Activated gamma-delta T cell (primary cell): ENCODE measurements around the gene TF.
"Not testable (repeated sequence)": the region's sequence is repeated elsewhere in the genome, so short reads cannot be mapped to it uniquely, and the experiment has no call there.

Source experiments
- DNase-seq: peaks from one replicate; lab custom pipeline; 2025; lab: John Stamatoyannopoulos, UW
- total RNA-seq, 2 donors: gene quantifications; one replicate each; lab custom pipeline; 2026; lab: John Stamatoyannopoulos, UW

The TF gene
- total RNA-seq = 0.92 to 1.3 reads per million in 2 donors

DNA sequence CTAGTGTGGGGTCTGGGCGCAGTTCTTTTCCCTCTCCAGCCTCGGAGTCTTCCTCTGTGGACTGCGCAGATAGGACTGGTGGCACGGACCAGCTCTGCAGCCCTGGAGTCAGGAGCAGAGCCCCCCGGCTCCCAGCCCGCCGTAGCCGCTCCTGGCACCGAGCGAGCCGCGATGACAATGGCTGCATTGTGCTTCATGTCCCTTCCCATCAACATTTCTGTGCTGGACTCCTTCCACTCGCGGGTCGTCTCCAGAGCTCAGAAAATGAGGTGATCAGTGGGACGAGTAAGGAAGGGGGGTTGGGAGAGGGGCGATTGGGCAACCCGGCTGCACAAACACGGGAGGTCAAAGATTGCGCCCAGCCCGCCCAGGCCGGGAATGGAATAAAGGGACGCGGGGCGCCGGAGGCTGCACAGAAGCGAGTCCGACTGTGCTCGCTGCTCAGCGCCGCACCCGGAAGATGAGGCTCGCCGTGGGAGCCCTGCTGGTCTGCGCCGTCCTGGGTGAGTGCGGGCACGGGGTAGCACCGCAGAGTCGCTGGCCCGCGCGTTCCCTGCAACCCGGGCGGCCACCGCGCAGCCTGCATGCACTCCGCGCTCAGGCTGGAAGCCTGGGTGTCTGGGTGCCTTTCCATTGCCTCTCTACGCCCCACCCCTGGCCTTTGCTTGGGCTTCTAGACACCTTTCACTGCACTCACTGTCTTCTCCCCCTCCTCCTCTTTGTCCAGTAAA lies at the start of gene TF:
Gene TF (plus strand): TSS at position 413 of the 731 bp plus-strand sequence. CDS start 48 bp downstream, at position 461.
- no peak for DNase-seq

DNA sequence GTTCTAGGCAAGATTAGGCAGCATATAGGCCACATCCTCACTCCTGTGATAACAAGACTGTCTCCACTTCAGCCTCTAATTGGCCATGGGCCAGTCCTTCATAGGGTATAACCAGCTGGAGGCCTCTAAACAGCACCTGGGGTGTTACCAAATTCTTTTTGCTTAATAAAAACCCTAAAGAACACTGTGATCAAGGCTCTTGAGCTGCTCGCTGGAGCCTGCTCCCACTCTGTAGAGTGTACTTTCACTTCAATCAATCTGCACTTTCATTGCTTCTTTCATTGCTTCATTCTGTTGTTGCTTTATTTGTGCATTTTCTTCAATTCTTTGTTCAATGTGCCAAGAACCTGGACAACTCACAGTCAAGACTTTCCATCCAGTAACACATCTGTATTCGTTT lies 48.2 kb upstream of the TF start:
- DNase-seq = no peak

- DNase-seq = no peak
Observed at GRCh38 chr3:133699467-133699866, 46.7 kb upstream of the TF start.

DNA sequence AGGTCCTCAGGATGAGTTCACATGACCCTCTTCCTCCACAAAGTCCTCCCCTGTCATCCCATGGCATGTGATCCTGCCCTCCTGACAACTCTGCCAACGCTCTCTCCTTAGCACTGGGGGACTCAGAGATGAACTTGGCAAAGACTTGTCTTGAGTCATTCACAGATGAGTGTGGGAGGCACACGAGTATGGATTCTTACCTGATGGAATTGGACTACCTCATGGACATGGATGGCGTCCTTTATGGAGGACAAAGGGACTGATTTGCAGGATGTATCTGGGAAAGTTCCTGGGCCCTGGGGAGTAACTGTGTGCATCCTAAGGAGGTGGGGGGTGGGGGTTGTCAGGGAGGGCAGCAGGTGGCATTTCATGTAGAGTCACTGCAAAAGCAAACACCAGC lies 46.3 kb upstream of the TF start:
- no peak for DNase-seq

- no peak for DNase-seq
Observed at GRCh38 chr3:133700351-133700750, 45.8 kb upstream of the TF start.

DNA sequence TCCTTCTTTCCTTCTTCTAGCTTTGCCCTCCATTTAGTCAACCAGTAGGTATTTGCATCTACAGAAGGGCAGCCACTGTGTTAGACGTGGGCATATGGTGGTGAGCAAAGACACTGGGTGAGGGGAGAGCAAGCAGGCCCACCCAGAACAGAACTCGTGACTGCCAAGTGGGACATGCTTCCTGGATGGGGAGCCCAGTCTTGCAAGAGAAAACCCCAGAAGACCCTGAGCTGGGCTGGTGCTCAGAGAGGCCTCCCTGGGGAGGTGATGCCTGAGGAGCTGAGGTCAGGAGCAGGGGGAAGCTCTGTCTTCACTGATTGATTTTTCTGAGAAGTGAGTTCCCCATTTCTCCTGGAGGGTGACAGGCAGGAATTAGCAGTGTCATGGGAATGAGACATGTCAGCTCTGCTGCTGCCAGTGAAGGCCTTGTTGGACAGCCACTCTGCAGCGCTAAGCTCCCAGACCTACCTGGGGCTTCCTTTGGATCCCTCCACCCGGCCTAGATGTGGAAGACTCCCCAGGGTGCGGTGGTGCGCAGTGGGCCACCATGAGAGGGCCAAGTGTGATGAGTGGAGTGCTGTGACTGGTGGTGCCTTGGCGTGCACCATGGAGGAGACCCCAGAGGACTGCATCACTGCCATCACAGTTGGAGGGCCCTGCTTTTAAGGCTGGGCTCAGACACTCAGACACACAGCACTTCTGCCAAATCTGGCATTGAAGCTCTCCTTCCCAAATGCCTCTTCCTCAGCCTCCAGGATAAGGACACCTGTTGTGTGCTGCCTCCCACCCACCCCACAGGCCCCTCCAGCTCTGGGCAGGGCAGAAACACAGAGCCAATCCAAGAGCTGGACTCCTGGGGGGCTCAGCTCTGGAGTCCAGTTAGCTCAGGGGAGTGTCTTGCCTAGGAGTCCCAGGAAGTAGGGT lies 44.5 kb upstream of the TF start:
- DNase-seq = no peak

GRCh38 chr3:133703915-133704314 lies 42.3 kb upstream of the TF start:
- DNase-seq = no peak

GRCh38 chr3:133706033-133706432 lies 40.2 kb upstream of the TF start:
- no peak for DNase-seq

DNA sequence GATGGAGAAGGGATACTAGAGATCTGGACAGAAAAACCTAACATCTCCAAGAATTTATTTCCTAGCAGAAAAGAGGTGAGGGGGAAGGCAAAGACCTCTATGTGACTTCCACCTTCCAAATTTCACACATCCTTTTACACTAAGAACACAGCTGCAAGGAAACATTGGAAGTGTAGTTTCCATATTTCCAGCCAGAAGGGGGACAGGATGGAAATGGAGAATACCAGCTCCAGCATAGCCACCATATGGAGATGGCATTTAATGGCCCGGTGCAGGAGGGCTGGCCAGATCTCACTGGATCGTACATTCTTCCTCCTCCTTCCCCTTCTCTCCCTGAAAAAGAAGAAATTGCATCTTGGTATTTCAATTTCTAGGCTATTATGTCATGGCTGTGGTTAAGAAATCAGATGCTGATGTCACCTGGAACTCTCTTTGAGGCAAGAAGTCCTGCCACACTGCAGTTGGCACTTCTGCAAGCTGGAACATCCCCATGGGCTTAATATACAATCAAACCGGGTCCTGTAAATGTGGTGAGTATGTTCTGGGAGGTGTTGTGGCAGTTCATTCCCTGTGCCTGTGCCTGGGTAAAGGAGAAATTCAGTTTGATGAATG lies 36.9 kb upstream of the TF start:
- DNase-seq = no peak

DNA sequence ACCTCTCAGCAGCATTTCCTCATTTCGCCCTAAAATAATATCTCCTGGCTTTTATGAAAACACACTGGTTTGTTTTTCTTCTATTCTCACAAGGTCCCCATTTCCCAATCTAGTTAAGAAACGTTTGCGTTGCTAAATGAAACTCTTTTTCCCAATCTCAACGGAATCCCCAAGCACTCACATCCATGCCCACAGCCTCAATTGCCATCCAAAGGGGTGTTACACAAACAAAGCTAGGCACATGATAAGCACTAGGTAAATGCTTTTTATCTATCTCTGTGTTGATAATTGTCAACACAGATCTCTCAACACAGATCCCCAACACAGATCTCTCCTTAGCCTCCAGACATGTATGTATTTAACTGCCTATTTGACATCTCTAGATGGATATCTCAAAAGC lies 35.2 kb upstream of the TF start:
- no peak for DNase-seq

- no peak for DNase-seq
Observed at GRCh38 chr3:133712017-133712416, 34.2 kb upstream of the TF start.

- no peak for DNase-seq
Observed at GRCh38 chr3:133713347-133713746, 32.8 kb upstream of the TF start.

- no peak for DNase-seq
Observed at GRCh38 chr3:133717424-133717823, 28.8 kb upstream of the TF start.

GRCh38 chr3:133722935-133723334 lies 23.3 kb upstream of the TF start:
- no peak for DNase-seq

- DNase-seq = no peak
Observed at GRCh38 chr3:133730993-133731392, 15.2 kb upstream of the TF start.

GRCh38 chr3:133732231-133732630 lies 14.0 kb upstream of the TF start:
- DNase-seq = not testable (repeated sequence)

- no peak for DNase-seq
Observed at GRCh38 chr3:133733226-133733625, 13.0 kb upstream of the TF start.

DNA sequence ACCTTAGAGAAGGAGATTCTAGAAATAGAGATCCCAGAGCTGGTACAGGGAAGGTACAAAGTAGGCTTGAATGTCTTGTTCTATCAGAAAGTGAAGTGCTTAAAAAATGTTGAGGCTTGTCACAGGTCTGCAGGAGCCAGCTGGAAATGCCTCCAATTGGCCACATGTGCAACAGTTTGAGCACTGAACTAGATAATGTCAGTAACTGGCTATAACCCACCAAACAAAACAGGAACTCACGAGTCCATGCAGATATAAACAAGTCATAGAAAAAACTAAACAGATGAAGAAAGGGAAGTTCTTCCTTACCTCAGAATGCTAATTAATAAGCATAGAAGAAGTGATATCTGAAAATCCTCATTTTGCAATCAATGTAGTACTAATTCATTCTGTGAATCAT lies 11.9 kb upstream of the TF start:
- no peak for DNase-seq

- DNase-seq = no peak
Observed at GRCh38 chr3:133742351-133743091, 3.7 kb upstream of the TF start.

DNA sequence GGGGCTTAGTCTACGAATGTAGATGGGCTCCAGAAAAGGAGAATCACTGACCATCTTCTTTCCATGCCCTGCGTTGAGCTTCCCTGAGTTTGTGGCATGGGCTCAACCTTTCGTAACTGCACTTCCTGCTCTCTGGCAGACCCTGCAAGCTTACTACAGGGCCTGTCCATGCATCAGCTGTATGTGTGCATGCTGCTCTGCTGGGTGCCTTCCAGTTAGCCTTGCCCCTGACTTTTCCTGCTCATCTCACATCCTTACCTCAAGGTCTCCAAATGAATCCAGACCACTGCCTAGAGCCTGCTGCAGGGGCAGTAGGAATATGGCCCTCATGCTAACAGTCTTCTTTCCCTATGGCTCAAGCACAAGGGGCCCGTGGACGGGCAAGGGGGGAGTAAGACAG lies 2.0 kb upstream of the TF start:
- DNase-seq = no peak

DNA sequence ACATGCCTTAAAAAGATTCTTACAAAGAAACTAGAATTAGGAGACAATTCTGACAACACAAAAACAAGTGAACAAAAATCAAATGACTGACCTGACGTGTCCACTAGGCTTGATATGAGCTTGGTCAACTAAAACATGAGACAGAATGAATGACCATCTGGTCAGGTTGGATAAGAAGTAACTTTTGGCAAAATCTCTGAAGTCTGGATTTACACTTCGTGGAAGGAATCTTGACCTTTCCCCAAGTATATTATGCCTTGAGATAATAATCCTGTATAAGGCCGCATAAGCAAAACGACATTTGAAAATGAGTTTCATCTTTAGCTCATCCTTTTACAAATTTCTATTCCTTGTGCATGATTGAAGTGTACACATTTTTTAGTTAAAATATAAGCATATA lies 1.1 kb upstream of the TF start:
- no peak for DNase-seq

- no peak for DNase-seq
Observed at GRCh38 chr3:133746712-133747066, 496 bp downstream of the TF start.
